IPS DF 19.7 (cell line): ENCODE data around the gene NRROS.
"Not testable (repeated sequence)": the region's sequence is repeated elsewhere in the genome, so short reads cannot be mapped to it uniquely, and the experiment has no call there.

Experiments
- DNase-seq: peaks from one replicate; pipeline ENCODE4 v3.0.0-alpha.2; 2013; ENCODE audit warnings: low read depth, low spot score

NRROS gene

GRCh38 chr3:196639483-196640296 is at the start of gene NRROS:
Gene NRROS, plus strand, starts transcription at chr3:196639694. Its CDS starts 14,846 bp downstream, at chr3:196654540.
- DNase-seq: no peak

GRCh38 chr3:196590279-196590678 is 49.2 kb upstream of the NRROS start:
- no peak for DNase-seq

- DNase-seq: no peak
Measured at GRCh38 chr3:196596355-196596754, 43.1 kb upstream of the NRROS start.

GRCh38 chr3:196597971-196598733 is 41.3 kb upstream of the NRROS start:
- not testable (repeated sequence) for DNase-seq

GRCh38 chr3:196599734-196600128 is 39.8 kb upstream of the NRROS start:
- no peak for DNase-seq

GRCh38 chr3:196600359-196600758 is 39.1 kb upstream of the NRROS start:
- no peak for DNase-seq

- DNase-seq: no peak
Measured at GRCh38 chr3:196602673-196603072, 36.8 kb upstream of the NRROS start.

GRCh38 chr3:196603683-196604082 is 35.8 kb upstream of the NRROS start:
- DNase-seq: no peak

- no peak for DNase-seq
Measured at GRCh38 chr3:196604548-196604947, 34.9 kb upstream of the NRROS start.

- DNase-seq: no peak
Measured at GRCh38 chr3:196608693-196609092, 30.8 kb upstream of the NRROS start.

- DNase-seq: peak; percentile 42
Measured at GRCh38 chr3:196609343-196609775, 30.1 kb upstream of the NRROS start.

GRCh38 chr3:196609805-196610515 is 29.5 kb upstream of the NRROS start:
- DNase-seq: no peak

- no peak for DNase-seq
Measured at GRCh38 chr3:196611761-196612483, 27.6 kb upstream of the NRROS start.

- DNase-seq: not testable (repeated sequence)
Measured at GRCh38 chr3:196615234-196615633, 24.3 kb upstream of the NRROS start.

- DNase-seq: no peak
Measured at GRCh38 chr3:196617256-196617655, 22.2 kb upstream of the NRROS start.

- no peak for DNase-seq
Measured at GRCh38 chr3:196619223-196619622, 20.3 kb upstream of the NRROS start.

GRCh38 chr3:196619627-196620026 is 19.9 kb upstream of the NRROS start:
- DNase-seq: not testable (repeated sequence)

GRCh38 chr3:196620161-196620604 is 19.3 kb upstream of the NRROS start:
- DNase-seq: no peak

- DNase-seq: no peak
Measured at GRCh38 chr3:196620684-196621083, 18.8 kb upstream of the NRROS start.

- no peak for DNase-seq
Measured at GRCh38 chr3:196621611-196622010, 17.9 kb upstream of the NRROS start.

GRCh38 chr3:196624067-196624790 is 15.3 kb upstream of the NRROS start:
- DNase-seq: no peak
